Mucosa of rectum (tissue), 2 donors: ENCODE results near the gene RHD.
"Not testable (repeated sequence)": the region's sequence is repeated elsewhere in the genome, so short reads cannot be mapped to it uniquely, and the experiment has no call there.

ENCODE experiments used
- H3K27ac ChIP-seq, 2 donors: one replicate each; pipeline ENCODE4 v1.7.0; 2013; ENCODE audit warnings: inconsistent platforms in 2 of 2, low read depth in 2 of 2, low read length in 2 of 2
- H3K27me3 ChIP-seq, 2 donors: one replicate each; pipeline ENCODE4 v1.7.0; 2013; ENCODE audit warnings: low read length in 2 of 2; ENCODE audit not compliant: control insufficient read depth in 2 of 2, insufficient read depth in 2 of 2
- H3K36me3 ChIP-seq, 2 donors: one replicate each; pipeline ENCODE4 v1.7.0; 2013; ENCODE audit warnings: low read length in 2 of 2; ENCODE audit not compliant: control insufficient read depth in 2 of 2, insufficient read depth in 2 of 2
- H3K4me1 ChIP-seq, 2 donors: one replicate each; pipeline ENCODE4 v1.7.0; 2013; ENCODE audit warnings: low read length in 2 of 2, mild to moderate bottlenecking in 1 of 2; ENCODE audit not compliant: control insufficient read depth in 2 of 2, insufficient read depth in 2 of 2
- H3K4me3 ChIP-seq, 2 donors: one replicate each; pipeline ENCODE4 v1.7.0; 2013; ENCODE audit warnings: low read length in 2 of 2
- H3K9ac ChIP-seq, 2 donors: one replicate each; pipeline ENCODE4 v1.7.0; 2013; ENCODE audit warnings: low read length in 2 of 2, low read depth in 1 of 2, mild to moderate bottlenecking in 1 of 2
- H3K9me3 ChIP-seq, 2 donors: one replicate each; pipeline ENCODE4 v1.7.0; 2013; ENCODE audit warnings: low read length in 2 of 2; ENCODE audit not compliant: control insufficient read depth in 2 of 2
- donor health status: healthy.
- donor health status: Normal muscosa, but diverticular disease.

Gene RHD

DNA sequence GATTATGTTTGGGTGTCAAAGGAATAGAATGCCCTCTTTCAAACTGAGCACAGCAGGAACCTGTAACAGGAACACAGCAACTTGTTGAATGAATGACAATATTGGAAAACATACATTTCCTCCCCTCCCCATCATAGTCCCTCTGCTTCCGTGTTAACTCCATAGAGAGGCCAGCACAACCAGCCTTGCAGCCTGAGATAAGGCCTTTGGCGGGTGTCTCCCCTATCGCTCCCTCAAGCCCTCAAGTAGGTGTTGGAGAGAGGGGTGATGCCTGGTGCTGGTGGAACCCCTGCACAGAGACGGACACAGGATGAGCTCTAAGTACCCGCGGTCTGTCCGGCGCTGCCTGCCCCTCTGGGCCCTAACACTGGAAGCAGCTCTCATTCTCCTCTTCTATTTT is at the start of gene RHD:
RHD (plus strand) TSS at position 272 of the 400 bp plus-strand sequence; CDS start at position 311, 39 bp downstream.
- not testable (repeated sequence) for H3K9me3 ChIP-seq, H3K36me3 ChIP-seq, H3K27me3 ChIP-seq, H3K27ac ChIP-seq, H3K4me1 ChIP-seq, H3K9ac ChIP-seq, H3K4me3 ChIP-seq

DNA sequence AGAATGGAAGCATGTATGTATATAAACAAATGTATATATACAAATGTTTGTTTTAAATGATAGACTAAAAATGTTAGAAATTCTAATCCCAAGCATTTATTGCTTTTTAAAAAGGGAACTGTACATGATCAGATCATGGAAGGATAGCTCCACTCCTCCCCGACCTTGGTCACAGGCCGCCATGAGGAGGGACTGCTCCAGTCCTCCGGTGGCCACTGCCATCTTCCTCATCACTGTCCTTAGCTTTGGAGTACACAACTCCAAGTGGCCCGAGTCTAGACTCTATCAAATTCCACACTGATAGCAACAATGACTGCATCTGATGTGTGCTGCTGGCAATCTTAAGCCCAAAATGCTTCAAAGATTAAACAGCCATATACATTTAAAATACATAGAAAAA is 49.7 kb upstream of the RHD start:
- Histone ChIP-seq H3K27me3 (no peaks in the 10 kb centered on the region), H3K36me3 (peaks cover 37 to 56% of the 10 kb centered on the region in 2 donors), H3K27ac (no peak overlapping the region), H3K4me1 (peaks cover 2 to 3% of the 10 kb centered on the region in 2 donors), H3K9ac (no peak overlapping the region), H3K9me3 (no peaks in the 10 kb centered on the region), H3K4me3 (no peak overlapping the region)

DNA sequence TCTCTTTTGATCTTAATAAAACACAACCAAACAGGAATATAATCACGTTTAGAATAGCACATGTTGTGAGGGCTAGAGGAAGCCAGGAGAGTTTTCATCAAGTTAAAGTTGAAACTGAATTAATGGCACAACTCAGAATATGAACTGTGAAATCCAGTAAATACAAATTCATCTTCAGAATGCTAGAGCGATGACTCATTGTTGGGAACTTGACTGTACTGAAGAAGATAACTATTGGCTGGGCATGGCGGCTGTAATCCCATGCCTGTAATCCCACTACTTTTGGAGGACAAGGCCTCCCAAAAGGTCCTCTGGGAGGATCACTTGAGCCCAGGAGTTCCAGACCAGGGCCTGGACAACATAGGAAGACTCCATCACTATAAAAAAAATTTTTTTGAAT is 48.8 kb upstream of the RHD start:
- H3K4me1 ChIP-seq, result peaks cover 2 to 3% of the 10 kb centered on the region in 2 donors
- no peak overlapping the region for H3K9ac ChIP-seq
- no peak overlapping the region for H3K4me3 ChIP-seq
- no peaks in the 10 kb centered on the region for H3K27me3 ChIP-seq
- H3K36me3 ChIP-seq, result peaks cover 41 to 62% of the 10 kb centered on the region in 2 donors
- no peak overlapping the region for H3K27ac ChIP-seq
- no peaks in the 10 kb centered on the region for H3K9me3 ChIP-seq

DNA sequence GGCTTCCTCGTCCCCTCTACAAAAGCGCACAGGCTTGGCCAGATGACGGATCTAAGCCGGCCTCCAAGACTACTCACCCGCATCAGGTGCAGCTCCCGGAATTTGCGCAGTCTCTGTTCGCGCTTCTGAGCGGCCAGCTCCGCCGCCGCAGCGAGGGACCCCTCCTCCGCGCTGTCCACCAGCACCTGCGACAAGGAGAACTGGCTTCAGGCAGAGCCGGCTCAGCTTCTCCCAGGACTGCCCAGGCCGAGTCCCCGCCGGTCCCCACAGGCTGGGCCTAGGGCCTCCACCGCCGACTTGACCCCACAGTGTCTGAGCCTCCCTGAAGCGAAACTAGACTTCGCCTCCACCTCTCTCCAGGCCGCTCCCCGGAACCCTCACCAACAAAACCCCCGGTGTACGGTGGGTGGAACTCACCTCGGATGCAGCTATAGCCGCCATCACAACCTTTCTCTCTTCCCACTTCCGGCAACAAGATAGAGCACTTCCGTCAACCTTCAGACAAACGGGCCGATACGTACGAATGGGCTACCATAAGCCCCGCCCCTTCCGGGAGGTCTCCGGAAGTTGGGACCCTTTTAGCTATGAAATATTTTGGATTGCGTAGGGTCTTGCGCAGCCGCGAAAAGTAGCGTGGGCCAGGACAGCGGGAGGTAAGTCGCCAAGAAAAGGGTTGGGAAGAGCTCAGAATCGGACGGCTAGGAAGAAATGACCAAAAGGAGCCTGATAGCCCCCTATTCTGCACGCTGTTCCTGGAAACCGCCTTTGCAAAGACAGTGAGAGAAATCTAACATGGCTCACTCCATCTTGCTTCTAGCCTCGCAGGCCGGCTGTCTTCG is 40.1 kb upstream of the RHD start, which contains the start of gene SYF2:
SYF2 (minus strand) TSS at position 476 of the 839 bp plus-strand sequence; CDS start at position 441, 35 bp downstream.
- H3K36me3 ChIP-seq, result peaks cover 19 to 27% of the 10 kb centered on the region in 2 donors
- no peaks in the 10 kb centered on the region for H3K27me3 ChIP-seq
- H3K27ac ChIP-seq, result peak within 1 kb of the TSS; percentile 95 to 98
- H3K9ac ChIP-seq, result peak within 1 kb of the TSS; percentile 94 to 98
- no peaks in the 10 kb centered on the region for H3K9me3 ChIP-seq
- peak within 1 kb of the TSS; percentile 99 for H3K4me3 ChIP-seq
- H3K4me1 ChIP-seq, result peaks cover 21 to 23% of the 10 kb centered on the region in 2 donors

DNA sequence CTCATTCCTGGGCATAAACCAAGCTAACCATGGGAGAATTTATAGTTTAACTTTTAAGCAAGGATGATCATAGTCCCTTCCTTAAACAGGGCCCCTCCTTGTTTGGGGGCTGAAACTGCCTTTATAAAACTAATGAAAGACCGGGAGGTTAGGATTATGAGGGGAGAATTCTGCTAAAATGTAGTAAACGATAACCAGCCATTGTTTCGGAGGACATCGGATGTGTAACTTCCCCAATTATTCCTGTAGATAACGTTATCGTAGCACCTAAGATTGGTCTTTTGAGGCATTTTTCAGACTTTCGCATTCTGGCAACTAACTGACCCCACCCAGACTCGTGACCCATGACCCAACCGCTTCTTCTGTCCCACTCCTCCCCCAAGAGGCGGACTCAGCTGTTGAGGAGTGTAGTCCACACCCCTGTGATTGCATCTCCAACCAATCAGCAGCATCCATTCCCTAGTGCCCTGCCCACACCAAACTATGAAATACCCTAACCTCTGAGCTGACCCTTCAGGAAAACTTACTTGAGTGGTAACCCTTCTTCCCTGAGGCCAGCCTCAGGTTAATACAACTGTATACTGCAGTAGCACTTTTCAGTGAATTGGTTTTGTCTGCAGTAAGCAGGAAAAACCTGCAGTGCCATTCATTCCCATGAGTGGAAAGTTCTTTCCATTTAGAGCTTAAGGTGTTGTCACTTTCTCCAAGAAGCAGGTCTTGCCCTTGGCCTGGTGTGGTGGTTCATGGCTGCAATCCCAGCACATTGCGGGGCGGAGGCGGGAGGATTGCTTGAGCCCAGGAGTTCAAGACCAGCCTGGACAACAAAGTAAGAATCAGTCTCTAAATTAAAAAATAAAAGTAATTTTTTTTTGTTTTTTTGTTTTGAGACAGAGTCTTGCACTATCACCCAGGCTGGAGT is 39.2 kb upstream of the RHD start:
- peaks cover 13 to 19% of the 10 kb centered on the region in 2 donors for H3K36me3 ChIP-seq
- peak overlapping the region; percentile 95 to 98 for H3K27ac ChIP-seq
- H3K27me3 ChIP-seq, result no peaks in the 10 kb centered on the region
- H3K4me1 ChIP-seq, result peaks cover 23 to 29% of the 10 kb centered on the region in 2 donors
- H3K9ac ChIP-seq, result peak overlapping the region; percentile 94 to 98
- H3K4me3 ChIP-seq, result peak overlapping the region; percentile 99
- H3K9me3 ChIP-seq, result no peaks in the 10 kb centered on the region

DNA sequence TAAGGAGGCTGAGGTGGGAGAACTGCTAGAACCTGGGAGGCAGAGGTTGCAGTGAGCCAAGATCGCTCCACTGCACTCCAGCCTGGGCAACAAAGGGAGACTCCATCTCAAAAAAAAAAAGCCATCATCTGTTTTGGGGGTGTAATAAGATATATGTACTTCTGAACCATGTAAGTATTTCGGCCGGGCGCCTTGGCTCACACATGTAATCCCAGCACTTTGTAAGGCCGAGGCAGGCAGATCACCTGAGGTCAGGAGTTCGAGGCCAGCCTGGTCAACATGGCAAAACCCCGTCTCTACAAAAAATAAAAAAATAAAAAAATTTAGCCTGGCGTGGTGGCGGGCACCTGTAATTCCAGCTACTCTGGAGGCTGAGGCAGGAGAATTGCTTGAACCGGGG is 36.9 kb upstream of the RHD start:
- H3K9ac ChIP-seq, H3K36me3 ChIP-seq, H3K9me3 ChIP-seq, H3K27me3 ChIP-seq, H3K4me3 ChIP-seq, H3K27ac ChIP-seq: not testable (repeated sequence)
- peaks cover 36 to 42% of the 10 kb centered on the region in 2 donors for H3K4me1 ChIP-seq

DNA sequence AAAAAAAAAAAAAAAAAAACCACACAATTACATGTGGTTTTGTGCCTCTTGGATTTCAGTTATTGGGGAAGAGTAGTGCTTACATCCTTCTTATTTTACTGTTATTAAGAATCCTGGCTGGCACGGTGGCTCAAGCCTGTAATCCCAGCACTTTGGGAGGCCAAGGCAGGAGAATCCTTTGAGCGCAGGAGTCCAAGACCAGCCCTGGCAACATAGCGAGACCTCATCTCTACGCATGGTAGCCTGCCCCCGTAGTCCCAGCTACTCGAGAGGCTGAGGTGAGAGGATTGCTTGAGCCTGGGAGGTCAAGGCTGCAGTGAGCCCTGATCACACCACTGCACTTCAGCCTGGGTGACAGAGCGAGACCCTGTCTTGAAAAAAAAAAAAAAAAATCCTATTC is 36.0 kb upstream of the RHD start:
- not testable (repeated sequence) for H3K36me3 ChIP-seq, H3K27me3 ChIP-seq, H3K4me3 ChIP-seq, H3K9me3 ChIP-seq, H3K27ac ChIP-seq, H3K9ac ChIP-seq
- peaks cover 40 to 46% of the 10 kb centered on the region in 2 donors for H3K4me1 ChIP-seq

DNA sequence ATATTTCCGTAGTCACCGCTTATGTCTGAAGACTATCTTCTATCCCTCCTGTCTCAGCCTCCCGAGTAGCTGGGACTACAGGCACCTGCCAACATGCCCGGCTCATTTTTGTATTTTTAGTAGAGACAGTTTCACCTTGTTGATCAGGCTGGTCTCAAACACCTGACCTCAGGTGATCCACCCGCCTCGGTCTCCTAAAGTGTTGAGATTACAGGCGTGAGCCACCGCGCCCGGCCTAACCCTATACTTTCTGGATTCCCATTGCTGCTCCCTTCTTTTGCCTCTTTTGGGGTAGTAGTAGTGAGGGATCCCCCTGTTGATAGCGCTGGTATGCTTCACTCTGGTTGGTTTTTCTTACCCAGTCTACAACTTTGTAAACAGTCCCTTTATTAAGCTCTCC is 34.3 kb upstream of the RHD start:
- Histone ChIP-seq H3K4me1 (peaks cover 27 to 35% of the 10 kb centered on the region in 2 donors), H3K27ac (no peak overlapping the region), H3K4me3 (no peak overlapping the region), H3K9me3 (no peaks in the 10 kb centered on the region), H3K9ac (peak overlapping the region in 1 of 2 donors; percentile 14), H3K27me3 (no peaks in the 10 kb centered on the region), H3K36me3 (peaks cover 13 to 16% of the 10 kb centered on the region in 2 donors)

DNA sequence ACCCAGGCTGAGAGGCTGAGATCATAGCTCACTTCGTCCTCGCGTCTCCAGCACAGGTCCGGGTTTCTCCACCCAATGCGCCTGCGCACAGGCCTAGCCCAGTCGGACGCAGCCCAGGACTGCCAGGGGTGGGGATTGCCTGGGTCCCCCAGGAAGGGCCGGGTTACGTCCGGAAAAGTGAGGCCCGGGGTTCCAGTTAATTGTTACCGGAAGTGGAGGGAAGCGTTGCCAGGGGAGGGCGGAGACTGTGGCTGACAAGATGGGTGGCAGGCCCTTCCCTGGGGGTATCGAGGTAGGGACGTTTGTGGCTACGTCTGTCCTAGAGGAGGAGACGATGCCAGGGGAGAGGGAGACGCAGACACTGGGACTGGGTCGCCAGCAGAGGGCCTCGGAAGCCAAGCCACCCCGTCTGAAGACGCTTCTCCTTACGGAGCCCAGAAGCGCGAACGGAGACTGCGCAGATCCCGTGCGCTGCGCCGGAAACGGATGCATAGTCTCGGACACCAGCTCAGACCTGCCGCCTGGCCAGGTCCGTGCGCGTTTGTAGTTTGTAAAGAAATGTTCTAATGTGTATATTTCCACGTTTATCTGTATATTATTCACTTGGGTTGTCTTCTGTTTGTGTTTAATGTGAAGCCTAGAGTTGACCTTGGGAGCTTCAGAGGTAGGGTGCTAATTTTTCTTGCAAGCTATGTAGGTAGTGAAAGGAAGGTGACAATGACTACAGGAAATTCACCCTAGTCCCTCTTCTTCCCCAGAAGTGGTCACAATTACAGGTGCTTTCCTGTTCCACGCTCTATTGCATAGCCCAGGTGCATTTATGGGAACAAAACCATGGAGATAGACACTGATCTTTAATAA is 32.4 kb upstream of the RHD start:
- peak overlapping the region; percentile 82 to 89 for H3K9ac ChIP-seq
- no peaks in the 10 kb centered on the region for H3K9me3 ChIP-seq
- H3K36me3 ChIP-seq, result peaks cover 31 to 32% of the 10 kb centered on the region in 2 donors
- H3K4me3 ChIP-seq, result peak overlapping the region; percentile 88 to 90
- H3K4me1 ChIP-seq, result peaks cover 29 to 33% of the 10 kb centered on the region in 2 donors
- H3K27me3 ChIP-seq, result no peaks in the 10 kb centered on the region
- H3K27ac ChIP-seq, result peak overlapping the region; percentile 95 to 97
